WI38 (cell line): ENCODE measurements around the gene CEP104.

Experiments
- H3K4me3 ChIP-seq: 2 replicates; pipeline ENCODE4 v1.5.1; 2011; ENCODE audit warnings: low read depth, mild to moderate bottlenecking, control low read depth, low read length
- CTCF ChIP-seq: IDR thresholded peaks from 2 replicates; pipeline ENCODE4 v1.5.1; 2012; ENCODE audit warnings: low read depth, mild to moderate bottlenecking, control low read depth, low read length

Gene CEP104

DNA sequence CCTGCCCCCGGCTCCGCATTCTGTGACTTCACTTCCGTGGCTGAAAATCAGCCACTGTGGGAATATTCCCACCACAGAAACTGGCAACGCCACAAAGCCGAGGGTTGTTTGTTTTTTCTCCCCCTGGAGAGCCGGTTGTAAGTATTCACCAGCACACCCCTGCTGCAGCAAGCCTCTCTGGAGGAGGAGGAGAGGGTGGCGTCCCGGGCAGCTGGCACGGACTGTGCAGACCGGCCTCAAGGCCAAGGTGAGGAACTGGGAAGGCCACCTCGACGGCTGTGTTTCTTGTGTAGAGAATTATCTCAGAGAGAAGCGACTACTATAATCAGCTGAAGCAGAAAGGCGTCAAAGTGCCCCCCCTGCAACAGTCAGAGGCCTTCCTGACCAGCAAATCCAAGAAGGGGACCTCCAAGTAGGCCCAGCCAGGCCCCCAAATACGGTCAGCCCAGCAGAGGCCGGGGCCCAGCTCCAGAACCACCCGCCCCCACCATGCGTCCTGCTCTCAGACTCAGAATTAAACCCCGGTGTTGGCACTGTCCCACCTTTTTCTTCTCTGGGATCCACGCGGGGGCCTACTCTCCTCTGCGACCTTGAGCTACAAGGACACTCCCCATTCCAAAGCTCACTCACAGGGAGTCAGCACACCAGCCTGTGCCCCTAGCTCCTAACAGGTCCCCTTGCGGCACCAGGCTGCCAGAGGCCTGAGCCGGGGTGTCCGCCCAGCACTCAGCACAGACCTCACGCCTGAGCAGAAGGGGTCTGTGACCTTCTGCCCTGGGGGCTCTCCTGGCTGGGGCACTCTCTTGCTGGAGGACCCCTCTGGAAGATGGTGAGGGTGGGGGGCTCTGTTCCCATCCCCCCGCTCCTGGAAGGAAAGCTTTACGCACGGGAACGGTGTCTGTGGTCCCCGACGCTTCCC lies 85.6 kb downstream of the CEP104 start:
- peak overlapping the region; percentile 69 for H3K4me3 ChIP-seq
- no peak for TF ChIP-seq CTCF

GRCh38 chr1:3770047-3770765 lies 86.8 kb downstream of the CEP104 start:
- TF ChIP-seq CTCF, result no peak

DNA sequence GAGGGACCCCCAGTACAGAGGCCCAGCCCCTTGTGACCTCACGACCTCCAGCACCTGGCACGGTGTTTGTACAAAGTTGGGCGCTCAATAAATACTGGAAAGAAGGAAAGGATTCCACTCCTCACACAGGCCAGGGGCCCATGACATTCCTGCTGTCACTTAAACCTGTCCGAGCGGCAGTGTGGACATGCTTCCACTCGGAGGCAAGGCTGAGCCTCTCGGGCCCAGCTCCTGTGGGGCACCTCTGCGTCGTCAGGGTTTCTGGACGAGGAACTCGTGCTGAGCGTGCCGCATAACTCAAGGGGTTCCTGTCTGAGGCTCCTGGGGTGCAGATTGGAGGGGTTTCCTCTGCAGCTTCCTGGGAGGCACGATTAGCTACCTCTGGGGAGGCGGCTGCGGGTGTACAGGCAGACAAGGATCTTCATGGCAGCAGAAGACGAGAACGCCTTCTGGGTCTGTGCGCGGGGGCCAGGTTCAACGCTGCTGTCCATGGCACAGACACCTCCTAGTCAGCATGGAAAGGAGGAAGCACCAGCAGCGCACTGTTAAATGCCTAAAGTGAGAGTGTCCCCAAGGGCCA lies 88.1 kb downstream of the CEP104 start:
- TF ChIP-seq CTCF, result no peak
- no peak overlapping the region for H3K4me3 ChIP-seq

More at GRCh38 chr1:3770047-3770765, 86.8 kb downstream of the CEP104 start:
- H3K4me3 ChIP-seq, result no peak overlapping the region

DNA sequence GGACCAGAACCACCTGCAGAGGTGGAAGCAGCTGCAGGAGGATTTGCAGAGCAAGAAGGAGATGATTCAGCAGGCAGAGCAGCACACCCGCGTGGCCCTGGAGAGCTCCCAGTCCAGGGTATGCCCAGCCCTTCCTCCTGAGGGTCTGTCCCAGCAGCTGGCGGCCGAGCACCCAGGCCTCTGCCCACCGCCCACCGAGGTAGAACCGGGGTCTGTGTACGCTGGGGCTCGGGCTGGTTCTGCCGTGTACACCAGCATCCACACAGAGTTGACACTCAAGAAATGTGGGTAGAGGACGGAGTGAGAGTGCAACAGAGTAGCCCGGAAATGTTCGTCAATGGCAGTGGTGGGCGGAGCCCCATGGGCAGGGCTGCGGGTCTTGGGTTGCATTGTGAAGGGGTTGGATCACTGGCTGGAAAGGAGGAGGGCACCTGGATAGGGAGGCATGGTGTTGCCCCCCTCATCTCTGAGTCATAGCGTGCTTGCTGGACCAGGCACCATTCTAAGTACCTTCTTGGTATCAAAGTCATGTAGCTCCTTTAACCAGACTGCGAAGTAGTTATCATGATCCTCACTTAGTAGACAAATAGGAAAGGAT lies 89.6 kb downstream of the CEP104 start:
- TF ChIP-seq CTCF, result no peak
- H3K4me3 ChIP-seq, result no peak overlapping the region

DNA sequence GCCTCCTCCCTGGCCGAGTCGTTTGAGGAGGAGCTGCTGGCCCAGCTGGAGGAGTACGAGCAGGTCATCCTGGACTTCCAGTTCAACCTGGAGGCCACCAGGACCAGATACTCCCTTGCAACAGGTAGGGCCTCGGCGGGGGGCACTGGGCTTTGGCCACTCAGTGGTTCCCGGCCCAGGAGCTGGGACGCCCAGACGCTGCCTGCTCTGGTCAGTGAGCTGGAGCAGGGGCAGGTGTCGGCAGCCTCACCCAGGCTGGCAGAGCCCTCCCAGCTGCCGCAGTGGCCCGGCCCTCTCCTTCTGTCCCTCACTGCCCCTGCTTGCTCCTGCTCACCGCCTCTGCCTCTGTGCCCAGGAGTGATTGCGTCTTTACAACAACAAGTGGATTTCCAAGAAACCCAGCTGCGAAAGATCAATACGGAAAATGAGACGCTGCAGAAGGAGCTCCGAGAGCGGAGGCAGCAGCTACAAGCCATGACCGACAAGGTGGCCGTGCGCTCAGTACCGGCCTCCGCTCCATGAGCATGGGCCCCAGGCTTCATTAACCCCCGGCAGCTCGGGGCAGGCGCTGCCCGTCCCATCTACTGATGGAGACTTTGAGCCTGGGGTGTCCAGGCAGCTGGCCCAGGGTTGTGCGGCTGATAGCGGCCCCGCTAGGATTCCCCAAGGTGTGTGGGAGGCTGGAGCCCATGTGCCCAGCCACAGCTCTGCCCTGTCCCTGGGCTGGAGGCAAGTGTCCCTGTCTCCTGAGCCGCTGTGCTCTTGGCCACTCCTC lies 93.5 kb downstream of the CEP104 start:
- no peak for TF ChIP-seq CTCF
- H3K4me3 ChIP-seq, result no peak overlapping the region

- H3K4me3 ChIP-seq, result no peak overlapping the region
- no peak for TF ChIP-seq CTCF
Observed at GRCh38 chr1:3762873-3763228, 94.2 kb downstream of the CEP104 start.
